Smooth muscle cell (in vitro differentiated cells): Measurements from ENCODE around the gene SEMA6D. TPM values are rescaled to one million over a fixed set of nuclear protein-coding genes. Genes with fewer than 3 reads are reported as not detected.

ENCODE experiments used
- DNase-seq: peaks from one replicate; lab custom pipeline; 2025; ENCODE audit not compliant: unreplicated experiment; lab: John Stamatoyannopoulos, UW
- H2AFZ ChIP-seq: fragments of 200-600 bp; sonication (generic); 2 replicates; pipeline ENCODE4 v1.6.0; 2016; ENCODE audit warnings: antibody characterized with exemption, low read depth, mild to moderate bottlenecking
- H3F3A ChIP-seq: fragments of 200-600 bp; sonication (generic); 2 replicates; pipeline ENCODE4 v1.6.0; 2017; ENCODE audit warnings: antibody characterized with exemption, low read depth
- H3K27ac ChIP-seq: fragments of 200-600 bp; sonication (generic); 2 replicates; pipeline ENCODE4 v1.5.1; 2016; ENCODE audit warnings: low read depth, mild to moderate bottlenecking
- H3K27me3 ChIP-seq: fragments of 200-600 bp; sonication (generic); 2 replicates; pipeline ENCODE4 v1.6.1; 2016; ENCODE audit warnings: low read depth, mild to moderate bottlenecking
- H3K36me3 ChIP-seq: fragments of 200-600 bp; sonication (generic); 2 replicates; pipeline ENCODE4 v1.5.1; 2016; ENCODE audit warnings: low read depth
- H3K4me1 ChIP-seq: fragments of 200-600 bp; sonication (generic); 2 replicates; pipeline ENCODE4 v1.5.1; 2016; ENCODE audit warnings: low read depth
- H3K4me2 ChIP-seq: fragments of 200-600 bp; sonication (generic); 2 replicates; pipeline ENCODE4 v1.6.0; 2016; ENCODE audit warnings: mild to moderate bottlenecking
- H3K4me3 ChIP-seq: fragments of 200-600 bp; sonication (generic); 2 replicates; pipeline ENCODE4 v1.5.1; 2016; ENCODE audit warnings: mild to moderate bottlenecking
- H3K79me2 ChIP-seq: fragments of 200-600 bp; sonication (generic); 2 replicates; pipeline ENCODE4 v1.6.0; 2016; ENCODE audit warnings: low read depth, mild to moderate bottlenecking
- H3K9ac ChIP-seq: fragments of 200-600 bp; sonication (generic); 2 replicates; pipeline ENCODE4 v1.6.0; 2016; ENCODE audit warnings: low read depth
- H3K9me3 ChIP-seq: fragments of 200-600 bp; sonication (generic); replicated peaks from 2 replicates; pipeline ENCODE4 v1.5.1; 2016; ENCODE audit warnings: low read depth
- H4K20me1 ChIP-seq: fragments of 200-600 bp; sonication (generic); 2 replicates; pipeline ENCODE4 v1.6.0; 2016; ENCODE audit warnings: low read depth
- CTCF ChIP-seq: fragments of 200-600 bp; sonication (generic); IDR thresholded peaks from 2 replicates; pipeline ENCODE4 v1.5.1; 2017; ENCODE audit warnings: borderline replicate concordance, mild to moderate bottlenecking, antibody characterized with exemption; ENCODE audit not compliant: insufficient read depth, poor library complexity, severe bottlenecking
- WGBS: methylation state at CpG from one replicate; pipeline ENCODE4 v1.1.7; 2016; ENCODE audit warnings: low lambda C conversion rate; 5-methylcytosine and 5-hydroxymethylcytosine counted together
- polyA plus RNA-seq: library from polyadenylated mRNA; unstranded; fragments of >200 nt; fragmentation: Nextera tagmentation; extraction: Ambion mirVana; gene quantifications from 2 replicates; pipeline ENCODE4 v1.2.1, GENCODE V29; 2016
- total RNA-seq: library from RNA; depleted of rRNA; stranded (reverse); fragments of >200 nt; gene quantifications from 2 replicates; pipeline ENCODE4 v1.2.3, GENCODE V29; 2014

The SEMA6D gene
- total and polyA plus RNA-seq, 2 experiments from 2014 or later, result 31.4 to 44.9 TPM

- Histone ChIP-seq H2AFZ (no peak overlapping the region), H3K79me2 (no peaks in the 10 kb centered on the region), H3K36me3 (no peaks in the 10 kb centered on the region), H3K9me3 (no peaks in the 10 kb centered on the region), H3K4me3 (no peak overlapping the region), H4K20me1 (no peaks in the 10 kb centered on the region), H3K9ac (no peak overlapping the region), H3K27me3 (no peaks in the 10 kb centered on the region), H3K4me2 (no peak overlapping the region), H3K4me1 (peaks cover 8% of the 10 kb centered on the region), H3F3A (no peaks in the 10 kb centered on the region), H3K27ac (no peak overlapping the region)
- TF ChIP-seq CTCF, result no peak
- WGBS, result 93% methylated on average over 5 of the region's 5 CpGs
- no peak for DNase-seq
Measured at GRCh38 chr15:47813748-47814384, 96.6 kb downstream of the SEMA6D start.

GRCh38 chr15:47814620-47815019 is 97.3 kb downstream of the SEMA6D start:
- WGBS, result 92% methylated on average over 1 of the region's 1 CpG
- H3K27ac ChIP-seq, result no peak overlapping the region

GRCh38 chr15:47817969-47818548 is 100.8 kb downstream of the SEMA6D start:
- H3K36me3 ChIP-seq, result no peaks in the 10 kb centered on the region
- peaks cover 16% of the 10 kb centered on the region for H3F3A ChIP-seq
- no peaks in the 10 kb centered on the region for H3K79me2 ChIP-seq
- H3K4me1 ChIP-seq, result peaks cover 25% of the 10 kb centered on the region
- TF ChIP-seq CTCF, result no peak
- DNase-seq, result no peak
- 30% methylated on average over 5 of the region's 5 CpGs for WGBS
- no peak overlapping the region for H3K4me3 ChIP-seq
- H3K27me3 ChIP-seq, result no peaks in the 10 kb centered on the region
- H4K20me1 ChIP-seq, result no peaks in the 10 kb centered on the region
- no peak overlapping the region for H3K27ac ChIP-seq
- H2AFZ ChIP-seq, result no peak overlapping the region
- no peaks in the 10 kb centered on the region for H3K9me3 ChIP-seq
- no peak overlapping the region for H3K4me2 ChIP-seq
- H3K9ac ChIP-seq, result no peak overlapping the region

More at GRCh38 chr15:47814620-47815019, 97.3 kb downstream of the SEMA6D start:
- H3K36me3 ChIP-seq, result no peaks in the 10 kb centered on the region
- no peak overlapping the region for H3K9ac ChIP-seq
- no peaks in the 10 kb centered on the region for H3K79me2 ChIP-seq
- H2AFZ ChIP-seq, result no peak overlapping the region
- H3K4me3 ChIP-seq, result no peak overlapping the region
- H3K27me3 ChIP-seq, result no peaks in the 10 kb centered on the region
- H3K4me1 ChIP-seq, result peaks cover 8% of the 10 kb centered on the region
- no peaks in the 10 kb centered on the region for H3F3A ChIP-seq
- no peak for TF ChIP-seq CTCF
- no peak for DNase-seq
- no peak overlapping the region for H3K4me2 ChIP-seq
- no peaks in the 10 kb centered on the region for H3K9me3 ChIP-seq
- no peaks in the 10 kb centered on the region for H4K20me1 ChIP-seq

GRCh38 chr15:47819158-47819557 is 101.9 kb downstream of the SEMA6D start:
- Histone ChIP-seq H3F3A (peaks cover 16% of the 10 kb centered on the region), H3K4me2 (no peak overlapping the region), H4K20me1 (no peaks in the 10 kb centered on the region), H3K36me3 (no peaks in the 10 kb centered on the region), H3K9me3 (no peaks in the 10 kb centered on the region), H3K4me1 (peaks cover 25% of the 10 kb centered on the region), H3K27ac (no peak overlapping the region), H3K27me3 (no peaks in the 10 kb centered on the region), H3K79me2 (no peaks in the 10 kb centered on the region), H2AFZ (no peak overlapping the region), H3K4me3 (no peak overlapping the region), H3K9ac (no peak overlapping the region)
- TF ChIP-seq CTCF, result no peak
- DNase-seq, result no peak
- 70% methylated on average over 2 of the region's 2 CpGs for WGBS
